Muscle layer of colon (tissue), 2 donors: ENCODE data around the gene FAM184B.

Experiments used
- H3K27ac ChIP-seq: one replicate; pipeline ENCODE4 v1.7.0; 2013; ENCODE audit warnings: low read depth, mild to moderate bottlenecking, low read length, moderate library complexity
- H3K27me3 ChIP-seq, 2 donors: one replicate each; pipeline ENCODE4 v1.7.0; 2013; ENCODE audit warnings: low read length in 2 of 2, mild to moderate bottlenecking in 2 of 2; ENCODE audit not compliant: insufficient read depth in 2 of 2, control insufficient read depth in 1 of 2
- H3K36me3 ChIP-seq: one replicate; pipeline ENCODE4 v1.7.0; 2013; ENCODE audit warnings: mild to moderate bottlenecking, low read length; ENCODE audit not compliant: insufficient read depth
- H3K4me1 ChIP-seq: one replicate; pipeline ENCODE4 v1.7.0; 2013; ENCODE audit warnings: mild to moderate bottlenecking, low read length; ENCODE audit not compliant: insufficient read depth
- H3K4me3 ChIP-seq, 2 donors: one replicate each; pipeline ENCODE4 v1.7.0; 2013; ENCODE audit warnings: low read length in 2 of 2, low read depth in 1 of 2, mild to moderate bottlenecking in 1 of 2, moderate library complexity in 1 of 2
- H3K9ac ChIP-seq: one replicate; pipeline ENCODE4 v1.7.0; 2013; ENCODE audit warnings: low read length
- H3K9me3 ChIP-seq: one replicate; pipeline ENCODE4 v1.7.0; 2013; ENCODE audit warnings: mild to moderate bottlenecking, low read length
- donor health status: abdominal sarcoma.
- donor health status: Adenocarcinoma of cecum.

Gene FAM184B

GRCh38 chr4:17757621-17758020 lies 23.8 kb downstream of the FAM184B start:
- Histone ChIP-seq H3K27ac (no peak overlapping the region), H3K9ac (no peak overlapping the region), H3K36me3 (no peaks in the 10 kb centered on the region), H3K9me3 (no peaks in the 10 kb centered on the region), H3K4me3 (no peak overlapping the region), H3K4me1 (no peaks in the 10 kb centered on the region), H3K27me3 (no peaks in the 10 kb centered on the region)

GRCh38 chr4:17753646-17754045 lies 27.8 kb downstream of the FAM184B start:
- no peak overlapping the region for H3K9ac ChIP-seq
- no peak overlapping the region for H3K4me3 ChIP-seq
- no peaks in the 10 kb centered on the region for H3K36me3 ChIP-seq
- H3K9me3 ChIP-seq = no peaks in the 10 kb centered on the region
- H3K27ac ChIP-seq = no peak overlapping the region
- H3K27me3 ChIP-seq = no peaks in the 10 kb centered on the region
- no peaks in the 10 kb centered on the region for H3K4me1 ChIP-seq

- no peaks in the 10 kb centered on the region for H3K27me3 ChIP-seq
- no peaks in the 10 kb centered on the region for H3K9me3 ChIP-seq
- H3K9ac ChIP-seq = no peak overlapping the region
- no peak overlapping the region for H3K27ac ChIP-seq
- no peak overlapping the region for H3K4me3 ChIP-seq
- no peaks in the 10 kb centered on the region for H3K4me1 ChIP-seq
- no peaks in the 10 kb centered on the region for H3K36me3 ChIP-seq
Measured at GRCh38 chr4:17740702-17741101, 40.7 kb downstream of the FAM184B start.

- Histone ChIP-seq H3K4me1 (no peaks in the 10 kb centered on the region), H3K4me3 (no peak overlapping the region), H3K9ac (no peak overlapping the region), H3K27me3 (no peaks in the 10 kb centered on the region), H3K27ac (no peak overlapping the region), H3K36me3 (no peaks in the 10 kb centered on the region), H3K9me3 (no peaks in the 10 kb centered on the region)
Measured at GRCh38 chr4:17736484-17736883, 44.9 kb downstream of the FAM184B start.

GRCh38 chr4:17726911-17727310 lies 54.5 kb downstream of the FAM184B start:
- Histone ChIP-seq H3K36me3 (no peaks in the 10 kb centered on the region), H3K27ac (no peak overlapping the region), H3K9me3 (no peaks in the 10 kb centered on the region), H3K9ac (no peak overlapping the region), H3K4me3 (no peak overlapping the region), H3K4me1 (no peaks in the 10 kb centered on the region), H3K27me3 (no peaks in the 10 kb centered on the region)

GRCh38 chr4:17723648-17724047 lies 57.8 kb downstream of the FAM184B start:
- no peaks in the 10 kb centered on the region for H3K4me1 ChIP-seq
- H3K27me3 ChIP-seq = no peaks in the 10 kb centered on the region
- H3K4me3 ChIP-seq = no peak overlapping the region
- H3K27ac ChIP-seq = no peak overlapping the region
- no peak overlapping the region for H3K9ac ChIP-seq
- H3K9me3 ChIP-seq = no peaks in the 10 kb centered on the region
- no peaks in the 10 kb centered on the region for H3K36me3 ChIP-seq

- Histone ChIP-seq H3K9me3 (no peaks in the 10 kb centered on the region), H3K36me3 (no peaks in the 10 kb centered on the region), H3K4me3 (no peak overlapping the region), H3K9ac (no peak overlapping the region), H3K27me3 (no peaks in the 10 kb centered on the region), H3K27ac (no peak overlapping the region), H3K4me1 (no peaks in the 10 kb centered on the region)
Measured at GRCh38 chr4:17722356-17722700, 59.1 kb downstream of the FAM184B start.

- Histone ChIP-seq H3K27me3 (no peaks in the 10 kb centered on the region), H3K4me3 (no peak overlapping the region), H3K36me3 (no peaks in the 10 kb centered on the region), H3K9me3 (no peaks in the 10 kb centered on the region), H3K9ac (no peak overlapping the region), H3K4me1 (no peaks in the 10 kb centered on the region), H3K27ac (no peak overlapping the region)
Measured at GRCh38 chr4:17721496-17722355, 59.7 kb downstream of the FAM184B start.

- Histone ChIP-seq H3K4me1 (no peaks in the 10 kb centered on the region), H3K9me3 (no peaks in the 10 kb centered on the region), H3K9ac (no peak overlapping the region), H3K27me3 (no peaks in the 10 kb centered on the region), H3K27ac (no peak overlapping the region), H3K36me3 (no peaks in the 10 kb centered on the region), H3K4me3 (no peak overlapping the region)
Measured at GRCh38 chr4:17719106-17719505, 62.3 kb downstream of the FAM184B start.

GRCh38 chr4:17718471-17718870 lies 63.0 kb downstream of the FAM184B start:
- Histone ChIP-seq H3K4me3 (no peak overlapping the region), H3K27me3 (no peaks in the 10 kb centered on the region), H3K9me3 (no peaks in the 10 kb centered on the region), H3K4me1 (no peaks in the 10 kb centered on the region), H3K36me3 (no peaks in the 10 kb centered on the region), H3K27ac (no peak overlapping the region), H3K9ac (no peak overlapping the region)

- no peak overlapping the region for H3K27ac ChIP-seq
- no peak overlapping the region for H3K9ac ChIP-seq
- H3K9me3 ChIP-seq = no peaks in the 10 kb centered on the region
- H3K27me3 ChIP-seq = no peaks in the 10 kb centered on the region
- H3K4me3 ChIP-seq = no peak overlapping the region
- H3K4me1 ChIP-seq = no peaks in the 10 kb centered on the region
- no peaks in the 10 kb centered on the region for H3K36me3 ChIP-seq
Measured at GRCh38 chr4:17717301-17717700, 64.1 kb downstream of the FAM184B start.

GRCh38 chr4:17715511-17715910 lies 65.9 kb downstream of the FAM184B start:
- no peaks in the 10 kb centered on the region for H3K36me3 ChIP-seq
- no peaks in the 10 kb centered on the region for H3K4me1 ChIP-seq
- no peak overlapping the region for H3K9ac ChIP-seq
- no peaks in the 10 kb centered on the region for H3K9me3 ChIP-seq
- H3K27ac ChIP-seq = no peak overlapping the region
- no peaks in the 10 kb centered on the region for H3K27me3 ChIP-seq
- H3K4me3 ChIP-seq = no peak overlapping the region
